Measurements from ENCODE around the gene SRRM2. TPM values are rescaled to one million over a fixed set of nuclear protein-coding genes. Genes with fewer than 3 reads are reported as not detected.

SRRM2 gene
- total RNA-seq, 4 donors from 2014 or later, result 545 to 3,500 (median 1,361) TPM

DNA sequence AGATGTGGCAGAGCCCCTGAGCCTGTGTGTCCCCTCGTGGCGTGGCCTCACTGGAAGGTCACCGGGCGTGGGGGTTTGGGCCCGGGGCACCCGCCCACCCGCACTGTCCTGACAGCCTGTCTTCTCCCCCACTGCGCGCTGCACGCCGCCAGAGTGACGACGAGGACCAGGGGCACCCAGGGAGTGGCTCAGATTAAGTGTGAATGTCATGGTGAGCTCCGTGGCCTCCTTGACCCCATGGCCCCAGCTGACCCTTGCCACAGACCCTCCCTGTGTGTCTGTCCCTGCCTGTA lies 47.5 kb upstream of the SRRM2 start:
- Histone ChIP-seq H3K4me3 (no peak overlapping the region), H3K27me3 (no peaks in the 10 kb centered on the region), H3K27ac (no peak overlapping the region), H3K36me3 (peaks cover 0 to 45% (median 19%) of the 10 kb centered on the region in 4 donors), H3K4me1 (no peaks in the 10 kb centered on the region), H3K9me3 (no peaks in the 10 kb centered on the region)
- in situ Hi-C loops (cut with MboI; ENCODE audit: low pct_ligation_motif_present in 1 of 4, low pct_unique_long_range_greater_than_20kb in 1 of 4, low sequenced_read_pairs in 3 of 4), result no loop called here
- no peak for DNase-seq
- intact Hi-C loops (cut with DNase I; ENCODE audit: low total_unique reads), result no loop called here
- WGBS, 2 donors (ENCODE audit: low coverage in 1 of 2), result 97% methylated on average over 14 of the region's 14 CpGs; no CpG with 5 or more reads in 1 of the 2 donors
- TF ChIP-seq, protein P1, sequence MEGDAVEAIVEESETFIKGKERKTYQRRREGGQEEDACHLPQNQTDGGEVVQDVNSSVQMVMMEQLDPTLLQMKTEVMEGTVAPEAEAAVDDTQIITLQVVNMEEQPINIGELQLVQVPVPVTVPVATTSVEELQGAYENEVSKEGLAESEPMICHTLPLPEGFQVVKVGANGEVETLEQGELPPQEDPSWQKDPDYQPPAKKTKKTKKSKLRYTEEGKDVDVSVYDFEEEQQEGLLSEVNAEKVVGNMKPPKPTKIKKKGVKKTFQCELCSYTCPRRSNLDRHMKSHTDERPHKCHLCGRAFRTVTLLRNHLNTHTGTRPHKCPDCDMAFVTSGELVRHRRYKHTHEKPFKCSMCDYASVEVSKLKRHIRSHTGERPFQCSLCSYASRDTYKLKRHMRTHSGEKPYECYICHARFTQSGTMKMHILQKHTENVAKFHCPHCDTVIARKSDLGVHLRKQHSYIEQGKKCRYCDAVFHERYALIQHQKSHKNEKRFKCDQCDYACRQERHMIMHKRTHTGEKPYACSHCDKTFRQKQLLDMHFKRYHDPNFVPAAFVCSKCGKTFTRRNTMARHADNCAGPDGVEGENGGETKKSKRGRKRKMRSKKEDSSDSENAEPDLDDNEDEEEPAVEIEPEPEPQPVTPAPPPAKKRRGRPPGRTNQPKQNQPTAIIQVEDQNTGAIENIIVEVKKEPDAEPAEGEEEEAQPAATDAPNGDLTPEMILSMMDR (IDR thresholded peaks at IDR 0.05), result no peak
- TF ChIP-seq POLR2AphosphoS5 (IDR thresholded peaks at IDR 0.05) (no peak), EP300 (IDR thresholded peaks at IDR 0.05; ENCODE audit: low read depth) (no peak)

DNA sequence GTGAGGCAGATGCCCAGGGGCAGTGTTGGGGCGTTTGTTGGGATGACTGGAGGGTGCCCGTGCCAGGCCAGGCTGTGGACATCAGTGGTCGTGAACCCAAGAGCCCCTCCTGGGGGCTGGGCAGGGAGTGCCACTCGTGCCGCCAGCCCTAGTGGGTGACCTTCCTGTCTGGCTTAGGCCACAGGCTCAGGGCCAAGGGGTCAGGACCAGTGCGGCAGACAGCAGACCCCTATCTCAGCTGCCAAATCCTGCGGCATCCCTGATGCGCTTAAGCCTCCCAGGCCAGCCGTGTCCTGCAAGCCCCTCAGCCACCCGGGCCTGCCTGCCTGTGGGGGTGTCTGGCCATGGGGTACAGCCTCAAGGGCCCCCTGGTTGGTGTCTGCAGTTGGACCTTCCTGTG lies 47.1 kb upstream of the SRRM2 start:
- WGBS, 2 donors (ENCODE audit: low coverage in 1 of 2), result 87% methylated on average over 8 of the region's 10 CpGs; no CpG with 5 or more reads in 1 of the 2 donors
- no peak for TF ChIP-seq POLR2A (IDR thresholded peaks at IDR 0.05)
- TF ChIP-seq EP300 (IDR thresholded peaks at IDR 0.05; ENCODE audit: low read depth), result no peak
- TF ChIP-seq POLR2AphosphoS5 (IDR thresholded peaks at IDR 0.05), result no peak
- TF ChIP-seq, protein P1 (IDR thresholded peaks at IDR 0.05), result no peak
- no peaks in the 10 kb centered on the region for H3K9me3 ChIP-seq
- intact Hi-C loops (cut with DNase I; ENCODE audit: low total_unique reads) (no loop called here), in situ Hi-C loops (cut with MboI; ENCODE audit: low pct_ligation_motif_present in 1 of 4, low pct_unique_long_range_greater_than_20kb in 1 of 4, low sequenced_read_pairs in 3 of 4) (no loop called here)
- DNase-seq, result no peak
- H3K4me1 ChIP-seq, result no peaks in the 10 kb centered on the region
- H3K27me3 ChIP-seq, result no peaks in the 10 kb centered on the region
- H3K4me3 ChIP-seq, result no peak overlapping the region
- no peak overlapping the region for H3K27ac ChIP-seq
- H3K36me3 ChIP-seq, result peaks cover 0 to 43% (median 16%) of the 10 kb centered on the region in 4 donors

DNA sequence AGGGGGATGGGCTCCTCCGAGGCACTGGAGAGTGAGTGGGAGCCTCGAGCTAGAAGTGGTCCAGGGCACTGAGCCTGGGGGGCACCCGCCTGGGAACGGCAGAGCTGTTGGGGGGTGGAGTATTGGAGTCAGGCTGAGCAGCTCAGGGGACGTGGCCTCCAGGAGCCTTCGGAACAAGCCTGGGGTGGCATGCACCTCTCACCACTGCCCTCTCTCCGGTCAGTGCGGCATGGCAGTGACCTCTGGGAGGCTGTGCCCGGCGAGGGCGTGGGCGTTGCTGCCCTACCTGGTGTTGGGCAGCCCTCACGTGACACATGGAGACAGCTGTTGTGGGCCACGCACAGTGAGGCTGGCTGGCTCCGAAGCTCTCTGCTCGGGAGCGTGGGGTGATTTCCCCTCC lies 46.4 kb upstream of the SRRM2 start:
- Histone ChIP-seq H3K4me1 (no peaks in the 10 kb centered on the region), H3K36me3 (peaks cover 0 to 39% (median 16%) of the 10 kb centered on the region in 4 donors), H3K27me3 (no peaks in the 10 kb centered on the region), H3K27ac (no peak overlapping the region), H3K4me3 (no peak overlapping the region), H3K9me3 (no peaks in the 10 kb centered on the region)
- DNase-seq, result no peak
- in situ Hi-C loops (cut with MboI; ENCODE audit: low pct_ligation_motif_present in 1 of 4, low pct_unique_long_range_greater_than_20kb in 1 of 4, low sequenced_read_pairs in 3 of 4) (no loop called here), intact Hi-C loops (cut with DNase I; ENCODE audit: low total_unique reads) (no loop called here)
- no peak for TF ChIP-seq POLR2A (IDR thresholded peaks at IDR 0.05)
- no peak for TF ChIP-seq EP300 (IDR thresholded peaks at IDR 0.05; ENCODE audit: low read depth)
- TF ChIP-seq, protein P1 (IDR thresholded peaks at IDR 0.05), result no peak
- TF ChIP-seq POLR2AphosphoS5 (IDR thresholded peaks at IDR 0.05), result no peak
- WGBS, 2 donors (ENCODE audit: low coverage in 1 of 2), result 97% methylated on average over 14 of the region's 17 CpGs; no CpG with 5 or more reads in 1 of the 2 donors

DNA sequence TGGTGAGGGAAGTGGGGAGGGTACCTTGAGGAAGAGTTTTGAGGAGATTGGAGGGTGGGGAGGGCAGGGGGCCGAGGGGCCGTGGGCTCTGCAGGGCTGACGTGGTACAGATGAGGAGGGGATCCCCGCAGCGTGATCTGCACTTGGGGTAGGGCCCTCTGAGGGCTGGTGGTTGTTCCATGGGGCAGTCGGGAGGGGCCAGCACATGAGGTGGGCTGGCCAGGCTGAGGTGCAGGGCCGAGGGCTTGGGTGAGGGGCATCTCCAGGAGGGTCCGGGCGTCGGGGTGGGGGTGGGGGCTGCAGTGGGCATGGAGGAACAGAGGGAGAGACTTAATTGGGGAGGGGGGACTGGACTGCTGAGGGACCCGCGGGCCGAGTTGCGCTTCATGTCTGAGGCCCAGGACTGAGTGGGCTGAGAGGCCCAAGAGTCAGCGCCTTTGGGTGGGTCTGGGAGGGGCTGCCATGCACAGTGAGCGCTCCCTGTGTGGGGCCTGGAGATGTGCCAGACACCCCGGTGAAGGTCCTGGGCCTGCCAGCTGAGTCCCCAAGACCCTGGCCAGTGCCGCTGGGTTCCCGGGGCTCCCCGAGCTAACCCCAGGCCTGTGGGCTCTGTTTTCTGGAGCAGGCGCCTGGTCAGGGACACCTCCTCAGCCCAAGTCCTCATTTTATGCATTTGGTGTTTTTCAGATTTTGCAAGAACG lies 45.7 kb upstream of the SRRM2 start:
- peaks cover 0 to 32% (median 16%) of the 10 kb centered on the region in 4 donors for H3K36me3 ChIP-seq
- H3K4me1 ChIP-seq, result no peaks in the 10 kb centered on the region
- H3K27me3 ChIP-seq, result no peaks in the 10 kb centered on the region
- H3K27ac ChIP-seq, result no peak overlapping the region
- in situ Hi-C loops (cut with MboI; ENCODE audit: low pct_ligation_motif_present in 1 of 4, low pct_unique_long_range_greater_than_20kb in 1 of 4, low sequenced_read_pairs in 3 of 4), result no loop called here
- intact Hi-C loops (cut with DNase I; ENCODE audit: low total_unique reads), result no loop called here
- H3K9me3 ChIP-seq, result no peaks in the 10 kb centered on the region
- no peak for DNase-seq
- TF ChIP-seq POLR2A (IDR thresholded peaks at IDR 0.05), result no peak
- no peak for TF ChIP-seq POLR2AphosphoS5 (IDR thresholded peaks at IDR 0.05)
- TF ChIP-seq EP300 (IDR thresholded peaks at IDR 0.05; ENCODE audit: low read depth), result no peak
- TF ChIP-seq, protein P1 (IDR thresholded peaks at IDR 0.05), result no peak
- H3K4me3 ChIP-seq, result no peak overlapping the region
- WGBS, 2 donors (ENCODE audit: low coverage in 1 of 2), result 92 to 93% methylated on average over 10 to 21 of the region's 22 CpGs

All from transverse colon (tissue), 4 donors.